ENCODE data around the gene INTS14. TPM values are rescaled to one million over a fixed set of nuclear protein-coding genes. Genes with fewer than 3 reads are reported as not detected.
"Not testable (repeated sequence)": the region's sequence is repeated elsewhere in the genome, so short reads cannot be mapped to it uniquely, and the experiment has no call there.

INTS14 gene
- total RNA-seq, 2 donors from 2014 or later = 15.3 to 19.7 TPM

GRCh38 chr15:65558997-65559760 is 51.8 kb downstream of the INTS14 start:
- DNase-seq (ENCODE audit: low spot score) = no peak
- H3K9me3 ChIP-seq = no peaks in the 10 kb centered on the region
- no peak overlapping the region for H3K4me3 ChIP-seq
- no peaks in the 10 kb centered on the region for H3K4me1 ChIP-seq
- H3K36me3 ChIP-seq = peaks cover 41% of the 10 kb centered on the region
- no peak overlapping the region for H3K27ac ChIP-seq
- no peaks in the 10 kb centered on the region for H3K27me3 ChIP-seq
- TF ChIP-seq CTCF (IDR thresholded peaks at IDR 0.05) = no peak

DNA sequence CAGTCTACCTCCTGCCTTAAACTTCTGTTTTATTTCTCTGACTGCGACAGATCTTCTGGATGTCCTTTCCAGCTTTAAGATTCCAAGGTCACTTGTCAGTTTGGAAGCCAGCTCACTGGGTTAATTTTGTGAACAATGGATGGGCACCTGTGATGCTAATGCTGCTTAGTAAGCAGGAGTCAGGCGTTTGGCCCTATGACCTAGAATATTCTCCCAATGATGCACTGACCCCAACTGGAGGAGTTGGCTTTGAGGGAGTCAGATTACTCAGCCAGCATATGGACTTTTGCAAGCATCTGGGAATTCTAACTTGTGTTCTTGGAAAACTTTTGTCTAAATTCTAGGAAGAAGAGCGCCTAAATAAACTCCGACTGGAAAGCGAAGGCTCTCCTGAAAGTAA is 52.6 kb downstream of the INTS14 start:
- H3K27ac ChIP-seq = no peak overlapping the region
- H3K4me3 ChIP-seq = no peak overlapping the region
- no peak for DNase-seq (ENCODE audit: low spot score)
- no peaks in the 10 kb centered on the region for H3K27me3 ChIP-seq
- H3K36me3 ChIP-seq = peaks cover 34% of the 10 kb centered on the region
- TF ChIP-seq CTCF (IDR thresholded peaks at IDR 0.05) = no peak
- H3K4me1 ChIP-seq = no peaks in the 10 kb centered on the region
- no peaks in the 10 kb centered on the region for H3K9me3 ChIP-seq

DNA sequence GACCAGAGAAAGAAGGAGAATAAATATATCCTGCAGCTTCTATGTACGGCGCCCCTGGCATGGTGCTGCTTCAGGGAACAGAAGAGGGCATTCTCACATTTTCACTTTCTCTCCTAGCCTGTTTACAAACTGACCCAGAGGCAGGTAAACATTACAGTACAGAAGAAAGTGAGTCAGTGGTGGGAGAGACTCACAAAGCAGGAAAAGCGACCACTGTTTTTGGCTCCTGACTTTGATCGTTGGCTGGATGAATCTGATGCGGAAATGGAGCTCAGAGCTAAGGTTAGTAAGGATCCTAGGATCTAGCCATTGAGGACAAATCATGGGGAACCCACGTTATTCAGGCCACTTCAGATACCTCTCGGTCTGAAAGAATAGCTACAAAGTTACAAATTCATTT is 54.3 kb downstream of the INTS14 start:
- H3K4me3 ChIP-seq = no peak overlapping the region
- peaks cover 31% of the 10 kb centered on the region for H3K36me3 ChIP-seq
- no peak for DNase-seq (ENCODE audit: low spot score)
- H3K27me3 ChIP-seq = no peaks in the 10 kb centered on the region
- H3K9me3 ChIP-seq = no peaks in the 10 kb centered on the region
- no peak overlapping the region for H3K27ac ChIP-seq
- H3K4me1 ChIP-seq = no peaks in the 10 kb centered on the region
- no peak for TF ChIP-seq CTCF (IDR thresholded peaks at IDR 0.05)

- Histone ChIP-seq H3K36me3 (peaks cover 26% of the 10 kb centered on the region), H3K27me3 (no peaks in the 10 kb centered on the region), H3K4me3 (no peak overlapping the region), H3K27ac (no peak overlapping the region), H3K9me3 (no peaks in the 10 kb centered on the region), H3K4me1 (peaks cover 0 to 16% of the 10 kb centered on the region in 2 donors)
- no peak for TF ChIP-seq CTCF (IDR thresholded peaks at IDR 0.05)
- no peak for DNase-seq (ENCODE audit: low spot score)
Observed at GRCh38 chr15:65553691-65554090, 57.2 kb downstream of the INTS14 start.

DNA sequence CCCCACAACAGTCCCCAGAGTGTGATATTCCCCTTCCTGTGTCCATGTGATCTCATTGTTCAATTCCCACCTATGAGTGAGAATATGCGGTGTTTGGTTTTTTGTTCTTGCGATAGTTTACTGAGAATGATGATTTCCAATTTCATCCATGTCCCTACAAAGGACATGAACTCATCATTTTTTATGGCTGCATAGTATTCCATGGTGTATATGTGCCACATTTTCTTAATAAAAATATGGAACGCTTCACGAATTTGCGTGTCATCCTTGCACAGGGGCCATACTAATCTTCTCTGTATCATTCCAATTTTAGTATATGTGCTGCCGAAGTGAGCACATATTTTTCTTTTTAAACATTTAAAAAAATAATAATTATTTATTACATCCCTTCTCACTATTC is 58.1 kb downstream of the INTS14 start:
- not testable (repeated sequence) for H3K27ac ChIP-seq; DNase-seq (ENCODE audit: low spot score); H3K27me3 ChIP-seq; H3K9me3 ChIP-seq; H3K4me3 ChIP-seq
- Histone ChIP-seq H3K4me1 (peaks cover 0 to 16% of the 10 kb centered on the region in 2 donors), H3K36me3 (peaks cover 23% of the 10 kb centered on the region)

DNA sequence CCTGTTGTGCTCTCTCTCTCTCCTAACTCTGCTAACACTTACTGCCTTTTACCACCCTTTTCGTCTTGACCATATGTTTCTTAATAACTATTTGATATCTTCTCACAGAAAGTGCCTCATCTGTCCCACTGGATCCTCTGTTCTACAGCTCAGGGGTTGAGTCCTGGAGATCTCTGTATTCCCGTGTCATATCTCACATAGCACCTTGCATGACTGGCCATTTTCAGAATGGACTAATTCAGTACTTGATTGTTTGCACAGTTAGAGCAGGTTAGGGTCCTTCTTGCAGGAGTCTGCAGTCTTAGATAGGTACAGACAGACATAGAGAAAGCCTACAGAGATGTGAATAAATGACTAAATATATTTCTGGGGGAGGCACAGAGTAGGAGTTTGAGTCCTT is 59.7 kb downstream of the INTS14 start:
- H3K4me1 ChIP-seq = peaks cover 0 to 16% of the 10 kb centered on the region in 2 donors
- TF ChIP-seq CTCF (IDR thresholded peaks at IDR 0.05) = no peak
- no peak overlapping the region for H3K27ac ChIP-seq
- peaks cover 15% of the 10 kb centered on the region for H3K36me3 ChIP-seq
- no peaks in the 10 kb centered on the region for H3K9me3 ChIP-seq
- DNase-seq (ENCODE audit: low spot score) = no peak
- no peak overlapping the region for H3K4me3 ChIP-seq
- H3K27me3 ChIP-seq = no peaks in the 10 kb centered on the region

Measured in right atrium auricular region (tissue), 2 donors.